ENCODE measurements around the gene PCGF3. TPM values are rescaled to one million over a fixed set of nuclear protein-coding genes. Genes with fewer than 3 reads are reported as not detected.
"Not testable (repeated sequence)": the region's sequence is repeated elsewhere in the genome, so short reads cannot be mapped to it uniquely, and the experiment has no call there.

The PCGF3 gene
- total RNA-seq, 2 donors from 2014 or later, result 21.4 to 26.6 TPM

DNA sequence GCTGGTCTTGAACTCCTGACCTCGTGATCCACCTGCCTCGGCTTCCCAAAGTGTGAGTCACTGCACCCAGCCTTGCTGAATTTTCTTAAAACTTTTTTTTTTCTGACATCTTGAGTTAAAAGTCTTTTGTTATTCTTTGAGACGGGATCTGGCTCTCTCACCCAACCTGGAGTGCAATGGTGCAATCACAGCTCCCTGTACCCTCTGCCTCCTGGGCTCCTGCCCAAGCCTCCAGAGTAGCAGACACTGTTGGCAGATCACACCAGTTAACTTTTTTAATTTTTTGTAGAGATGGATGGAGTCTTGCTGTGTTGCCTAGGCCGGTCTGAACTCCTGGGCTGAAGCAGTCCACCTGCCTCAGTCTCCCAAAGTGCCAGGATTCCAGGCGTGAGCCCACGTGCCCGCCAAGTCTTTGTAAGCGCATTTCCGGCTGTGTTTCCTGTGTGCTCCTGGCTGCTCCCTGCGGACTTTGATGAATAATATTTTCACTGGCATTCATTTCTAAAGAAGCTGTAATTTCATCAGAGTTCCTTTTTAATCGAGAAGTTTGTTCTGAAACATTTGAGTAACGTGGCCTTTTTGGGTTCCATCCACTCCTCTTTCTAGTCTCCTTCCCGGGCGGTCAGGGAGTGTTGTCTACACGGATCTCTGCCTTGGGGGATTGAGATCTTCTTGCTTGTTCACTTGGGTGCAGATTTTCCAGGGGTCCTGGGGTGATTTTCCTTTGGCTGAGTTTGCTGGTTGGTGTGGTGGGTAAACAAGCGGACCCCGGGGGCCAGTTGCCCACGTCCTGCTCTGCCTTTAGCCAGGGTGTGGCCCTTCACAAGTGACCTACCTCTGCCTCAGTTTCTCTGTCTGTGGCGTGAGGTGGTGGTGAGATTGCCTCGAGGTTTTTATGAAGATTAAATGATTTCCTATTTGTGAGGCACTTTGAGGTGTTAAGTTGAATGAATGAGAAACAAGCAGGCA, 44.4 kb downstream of the PCGF3 start:
- intact Hi-C loops (cut with DNase I), result no loop called here
- ATAC-seq (peak; percentile 74 to 87), DNase-seq (peak; percentile 58)

GRCh38 chr4:751676-752075, 46.0 kb downstream of the PCGF3 start:
- ATAC-seq, result peak in 1 of 2 donors; percentile 21
- intact Hi-C loops (cut with DNase I), result no loop called here
- DNase-seq, result no peak

DNA sequence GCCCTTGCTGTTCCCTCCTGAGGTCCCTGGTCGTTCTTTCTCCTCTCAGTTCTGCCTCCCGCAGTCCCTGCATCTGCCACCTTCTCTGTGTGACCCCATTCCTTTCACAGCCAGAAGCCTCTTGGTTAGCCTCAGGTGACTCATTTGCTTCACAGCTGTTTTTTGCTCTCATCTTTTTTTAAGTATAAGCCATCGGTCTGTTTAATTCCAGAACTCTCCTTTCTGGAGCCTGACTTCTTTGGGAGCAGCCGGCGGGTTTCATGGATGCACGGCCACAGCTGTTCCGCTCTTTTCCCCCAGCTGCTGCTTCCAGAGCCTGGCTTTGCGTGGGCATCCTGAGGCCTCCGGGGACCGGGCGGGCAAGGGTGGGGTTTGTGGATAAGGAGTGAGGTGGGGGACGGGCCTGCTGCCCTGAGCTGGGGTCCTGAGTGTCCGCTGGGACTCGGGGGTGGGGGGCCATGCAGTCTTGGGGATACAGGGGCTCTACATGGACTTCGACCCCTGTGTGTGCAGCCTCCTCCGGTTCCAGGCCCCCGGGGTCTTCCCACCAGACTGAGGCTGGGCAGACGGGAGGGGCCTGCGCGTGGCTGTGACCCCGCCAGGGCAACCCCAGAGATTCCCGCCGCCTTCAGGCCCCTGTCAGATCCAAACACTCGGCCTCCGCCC, 46.7 kb downstream of the PCGF3 start:
- no peak for ATAC-seq
- DNase-seq, result no peak
- intact Hi-C loops (cut with DNase I), result no loop called here

- peak; percentile 10 for DNase-seq
- intact Hi-C loops (cut with DNase I); ATAC-seq: not testable (repeated sequence)
Measured at GRCh38 chr4:753186-753585, 47.6 kb downstream of the PCGF3 start.

GRCh38 chr4:754221-755120, 48.8 kb downstream of the PCGF3 start:
- intact Hi-C loops (cut with DNase I), result no loop called here
- peak; percentile 15 for DNase-seq
- no peak for ATAC-seq

- intact Hi-C loops (cut with DNase I), result no loop called here
- no peak for DNase-seq
- ATAC-seq, result no peak
Measured at GRCh38 chr4:757111-757510, 51.5 kb downstream of the PCGF3 start.

DNA sequence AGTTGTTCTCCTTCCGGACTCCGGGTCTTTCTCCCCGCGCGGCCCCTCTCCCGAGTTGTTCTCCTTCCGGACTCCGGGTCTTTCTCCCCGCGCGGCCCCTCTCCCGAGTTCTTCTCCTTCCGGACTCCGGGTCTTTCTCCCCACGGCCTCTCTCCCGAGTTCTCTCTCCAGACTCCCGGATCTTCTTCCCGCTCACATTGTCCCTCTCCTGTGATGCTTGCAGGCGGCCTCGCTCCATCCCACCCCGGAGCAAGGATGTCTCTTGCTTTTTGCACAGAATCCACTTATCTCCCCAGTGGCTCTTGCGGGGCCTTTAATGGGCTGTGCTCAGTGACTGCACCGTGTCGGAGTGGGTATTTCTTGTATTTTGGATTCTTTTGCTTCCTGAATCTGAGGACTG, 54.2 kb downstream of the PCGF3 start:
- not testable (repeated sequence) for DNase-seq, ATAC-seq
- intact Hi-C loops (cut with DNase I), result loop anchor here in 1 of 2 donors (10.0 kb wide), 1 partner anchor 45 kb away; no protein-coding TSS in a partner anchor

GRCh38 chr4:760616-761015, 55.0 kb downstream of the PCGF3 start:
- ATAC-seq (no peak), DNase-seq (peak; percentile 18)
- intact Hi-C loops (cut with DNase I), result loop anchor here in 1 of 2 donors (10.0 kb wide), 1 partner anchor 46 kb away; no protein-coding TSS in a partner anchor

GRCh38 chr4:761086-761485, 55.5 kb downstream of the PCGF3 start:
- ATAC-seq (no peak), DNase-seq (no peak)
- intact Hi-C loops (cut with DNase I), result loop anchor here in 1 of 2 donors (10.0 kb wide), 1 partner anchor 46 kb away; no protein-coding TSS in a partner anchor

- intact Hi-C loops (cut with DNase I), result loop anchor here in 1 of 2 donors (10.0 kb wide), 1 partner anchor 47 kb away; no protein-coding TSS in a partner anchor
- DNase-seq (peak; percentile 19), ATAC-seq (no peak)
Measured at GRCh38 chr4:761739-762138, 56.1 kb downstream of the PCGF3 start.

DNA sequence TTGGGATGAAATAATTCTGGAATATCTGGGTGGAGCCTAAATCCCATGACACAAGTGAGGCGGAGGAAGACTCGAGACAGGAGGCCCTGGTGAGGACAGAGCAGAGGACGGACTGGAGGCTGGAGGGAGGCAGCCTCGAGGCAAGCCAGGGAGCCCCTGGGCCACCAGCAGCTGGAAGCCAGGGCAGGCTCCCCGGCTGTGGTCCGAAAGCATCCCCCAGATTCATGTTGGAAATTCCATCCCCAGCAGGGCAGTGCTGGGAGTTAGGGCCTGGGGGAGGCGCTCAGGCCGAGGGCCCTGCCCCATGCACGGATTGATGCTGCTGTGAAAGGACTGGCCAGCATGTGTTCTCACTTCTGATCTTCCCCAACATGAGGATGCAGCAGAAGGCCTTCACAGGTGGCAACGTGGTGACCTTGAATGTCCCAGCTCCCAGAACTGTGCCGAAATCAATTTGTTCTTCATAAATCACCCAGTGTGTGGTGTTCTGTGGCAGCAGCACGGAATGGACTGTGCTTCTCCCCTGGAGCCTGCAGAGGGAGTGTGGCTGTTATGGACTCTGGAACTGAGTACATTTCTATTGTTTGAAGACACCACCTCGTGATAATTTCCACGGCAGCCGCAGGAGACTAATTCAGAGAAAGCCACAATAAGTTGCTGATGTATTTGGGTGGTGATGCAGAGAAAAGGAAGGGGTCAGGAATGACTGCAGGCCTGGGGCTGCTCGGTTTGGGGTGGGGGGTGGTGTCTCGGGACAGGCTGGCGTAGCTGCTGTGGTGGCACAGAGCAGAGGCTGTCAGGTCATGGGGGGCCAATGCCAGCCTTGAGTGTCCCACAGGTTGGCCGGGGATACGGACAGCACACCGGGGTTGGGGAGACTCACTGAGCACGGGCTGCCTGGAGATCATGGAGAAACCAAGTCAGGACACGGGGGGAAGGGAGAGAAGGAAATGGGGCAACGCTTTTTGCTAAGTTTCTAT, 56.9 kb downstream of the PCGF3 start:
- DNase-seq (peak; percentile 17), ATAC-seq (peak in 1 of 2 donors; percentile 4)
- intact Hi-C loops (cut with DNase I), result loop anchor here in 1 of 2 donors (10.0 kb wide), 1 partner anchor 48 kb away; no protein-coding TSS in a partner anchor

GRCh38 chr4:763191-763810, 57.7 kb downstream of the PCGF3 start:
- intact Hi-C loops (cut with DNase I), result loop anchor here in 1 of 2 donors (10.0 kb wide), 1 partner anchor 48 kb away; no protein-coding TSS in a partner anchor
- DNase-seq (peak; percentile 12), ATAC-seq (no peak)

DNA sequence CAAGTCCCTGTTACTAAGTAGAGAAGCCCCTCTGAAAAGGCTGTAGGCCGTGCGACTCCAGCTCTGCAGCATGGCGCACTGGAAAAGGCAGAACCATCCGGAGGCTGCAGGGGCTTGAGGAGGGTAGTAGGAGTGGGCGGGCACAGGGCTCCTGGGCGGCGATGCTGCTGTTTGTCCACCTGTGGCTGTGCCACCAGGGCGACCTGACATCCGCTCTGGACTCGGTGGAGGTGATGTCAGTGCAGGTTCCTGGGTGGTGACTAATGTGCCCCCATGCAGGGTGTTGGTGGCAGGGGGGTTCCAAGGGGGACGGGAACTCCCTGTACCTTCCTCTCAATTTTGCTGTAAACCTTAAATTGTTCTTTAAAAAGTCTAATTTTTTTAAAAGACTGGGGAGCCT, 58.3 kb downstream of the PCGF3 start:
- DNase-seq (no peak), ATAC-seq (peak in 1 of 2 donors; percentile 15)
- intact Hi-C loops (cut with DNase I), result loop anchor here in 1 of 2 donors (10.0 kb wide), 1 partner anchor 49 kb away; no protein-coding TSS in a partner anchor

- DNase-seq, result no peak
- intact Hi-C loops (cut with DNase I), result loop anchor here in 1 of 2 donors (10.0 kb wide), 1 partner anchor 50 kb away; no protein-coding TSS in a partner anchor
- peak in 1 of 2 donors; percentile 18 for ATAC-seq
Measured at GRCh38 chr4:764405-765169, 59.0 kb downstream of the PCGF3 start.

DNA sequence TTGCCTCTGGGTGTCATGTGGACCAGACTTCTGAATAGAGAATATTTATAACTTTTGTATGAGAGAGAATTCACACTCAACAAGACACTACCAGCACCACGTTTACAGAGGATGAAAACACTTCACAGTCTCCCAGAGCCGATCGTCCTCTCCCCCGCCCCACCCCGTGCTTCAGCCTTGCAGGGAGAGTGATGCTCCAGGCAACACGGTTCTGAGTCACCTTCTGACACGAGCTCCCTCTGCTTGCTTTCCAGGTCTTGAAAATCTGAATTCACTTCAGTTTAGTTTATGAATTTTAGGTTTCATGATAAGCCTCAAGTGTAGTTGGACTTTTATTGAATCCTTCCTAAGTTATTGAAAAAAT, 60.5 kb downstream of the PCGF3 start:
- ATAC-seq, result no peak

More for the DNA sequence above, 60.5 kb downstream of the PCGF3 start:
- intact Hi-C loops (cut with DNase I), result loop anchor here in 1 of 2 donors (10.0 kb wide), 1 partner anchor 51 kb away; no protein-coding TSS in a partner anchor
- DNase-seq, result no peak

All from left cardiac atrium (tissue), 4 donors.